ENCODE measurements around the gene FUT8.
"Not testable (repeated sequence)": the region's sequence is repeated elsewhere in the genome, so short reads cannot be mapped to it uniquely, and the experiment has no call there.

Gene FUT8

GRCh38 chr14:65686761-65687160, 274.2 kb downstream of the FUT8 start:
- Histone ChIP-seq H3K36me3 (ENCODE audit: control insufficient read depth, insufficient read depth, low read length, severe bottlenecking) (no peaks in the 10 kb centered on the region), H3K9ac (ENCODE audit: low read length) (no peak overlapping the region), H3K27me3 (replicated peaks; ENCODE audit: control insufficient read depth, insufficient read depth, low read length) (no peaks in the 10 kb centered on the region), H3K4me3 (ENCODE audit: low read length) (no peak overlapping the region), H3K4me1 (ENCODE audit: control insufficient read depth, insufficient read depth, low read length) (no peaks in the 10 kb centered on the region), H3K9me3 (ENCODE audit: control insufficient read depth, low read length) (peaks cover 3% of the 10 kb centered on the region)
- DNase-seq (ENCODE audit: low read depth), result no peak

GRCh38 chr14:65689070-65689469, 276.5 kb downstream of the FUT8 start:
- H3K36me3 ChIP-seq (ENCODE audit: control insufficient read depth, insufficient read depth, low read length, severe bottlenecking), result no peaks in the 10 kb centered on the region
- no peak for DNase-seq (ENCODE audit: low read depth)
- H3K27me3 ChIP-seq (replicated peaks; ENCODE audit: control insufficient read depth, insufficient read depth, low read length), result no peaks in the 10 kb centered on the region
- no peak overlapping the region for H3K9ac ChIP-seq (ENCODE audit: low read length)
- H3K4me1 ChIP-seq (ENCODE audit: control insufficient read depth, insufficient read depth, low read length), result no peaks in the 10 kb centered on the region
- no peak overlapping the region for H3K4me3 ChIP-seq (ENCODE audit: low read length)
- peaks cover 3% of the 10 kb centered on the region for H3K9me3 ChIP-seq (ENCODE audit: control insufficient read depth, low read length)

DNA sequence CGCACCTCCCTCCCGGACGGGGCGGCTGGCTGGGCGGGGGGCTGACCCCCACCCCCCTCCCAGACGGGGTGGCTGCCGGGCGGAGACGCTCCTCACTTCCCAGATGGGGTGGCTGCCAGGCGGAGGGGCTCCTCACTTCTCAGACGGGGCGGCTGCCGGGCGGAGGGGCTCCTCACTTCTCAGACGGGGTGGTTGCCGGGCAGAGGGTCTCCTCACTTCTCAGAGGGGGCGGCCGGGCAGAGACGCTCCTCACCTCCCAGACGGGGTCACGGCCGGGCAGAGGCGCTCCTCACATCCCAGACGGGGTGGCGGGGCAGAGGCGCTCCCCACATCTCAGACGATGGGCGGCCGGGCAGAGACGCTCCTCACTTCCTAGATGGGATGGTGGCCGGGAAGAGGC, 280.0 kb downstream of the FUT8 start:
- not testable (repeated sequence) for H3K9me3 ChIP-seq (ENCODE audit: control insufficient read depth, low read length); H3K4me3 ChIP-seq (ENCODE audit: low read length); H3K27me3 ChIP-seq (replicated peaks; ENCODE audit: control insufficient read depth, insufficient read depth, low read length)

GRCh38 chr14:65696801-65697200, 284.3 kb downstream of the FUT8 start:
- Histone ChIP-seq H3K4me1 (ENCODE audit: control insufficient read depth, insufficient read depth, low read length) (peaks cover 8% of the 10 kb centered on the region), H3K36me3 (ENCODE audit: control insufficient read depth, insufficient read depth, low read length, severe bottlenecking) (no peaks in the 10 kb centered on the region), H3K9ac (ENCODE audit: low read length) (no peak overlapping the region), H3K9me3 (ENCODE audit: control insufficient read depth, low read length) (no peaks in the 10 kb centered on the region), H3K27me3 (replicated peaks; ENCODE audit: control insufficient read depth, insufficient read depth, low read length) (no peaks in the 10 kb centered on the region), H3K4me3 (ENCODE audit: low read length) (no peak overlapping the region)
- peak; percentile 0 for DNase-seq (ENCODE audit: low read depth)

More for the DNA sequence above, 280.0 kb downstream of the FUT8 start:
- DNase-seq (ENCODE audit: low read depth); H3K4me1 ChIP-seq (ENCODE audit: control insufficient read depth, insufficient read depth, low read length); H3K36me3 ChIP-seq (ENCODE audit: control insufficient read depth, insufficient read depth, low read length, severe bottlenecking); H3K9ac ChIP-seq (ENCODE audit: low read length): not testable (repeated sequence)

DNA sequence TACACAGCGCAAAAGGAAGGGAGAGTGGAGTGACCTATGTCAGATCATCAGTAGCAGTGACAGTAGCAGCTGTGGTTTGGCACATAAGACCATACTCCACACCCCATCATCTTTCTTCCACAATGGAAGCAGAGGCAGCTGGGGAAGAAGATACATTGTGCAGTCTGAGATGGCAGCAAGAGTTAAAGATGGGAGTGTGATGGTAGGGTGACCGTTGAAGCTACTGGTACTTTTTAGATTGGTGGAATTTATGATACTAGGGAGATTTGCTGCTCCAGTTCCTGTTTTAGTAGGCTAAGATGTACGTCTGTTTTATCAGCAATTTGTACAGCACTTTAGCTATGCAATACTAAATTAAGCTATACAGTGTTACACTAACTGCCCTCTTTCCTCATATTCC, 291.0 kb downstream of the FUT8 start:
- Histone ChIP-seq H3K4me3 (ENCODE audit: low read length) (no peak overlapping the region), H3K9ac (ENCODE audit: low read length) (no peak overlapping the region), H3K27me3 (replicated peaks; ENCODE audit: control insufficient read depth, insufficient read depth, low read length) (no peaks in the 10 kb centered on the region), H3K9me3 (ENCODE audit: control insufficient read depth, low read length) (no peaks in the 10 kb centered on the region), H3K4me1 (ENCODE audit: control insufficient read depth, insufficient read depth, low read length) (peaks cover 19% of the 10 kb centered on the region), H3K36me3 (ENCODE audit: control insufficient read depth, insufficient read depth, low read length, severe bottlenecking) (no peaks in the 10 kb centered on the region)
- DNase-seq (ENCODE audit: low read depth), result no peak

- Histone ChIP-seq H3K36me3 (ENCODE audit: control insufficient read depth, insufficient read depth, low read length, severe bottlenecking) (no peaks in the 10 kb centered on the region), H3K9ac (ENCODE audit: low read length) (no peak overlapping the region), H3K4me3 (ENCODE audit: low read length) (no peak overlapping the region), H3K4me1 (ENCODE audit: control insufficient read depth, insufficient read depth, low read length) (peaks cover 19% of the 10 kb centered on the region), H3K9me3 (ENCODE audit: control insufficient read depth, low read length) (no peaks in the 10 kb centered on the region), H3K27me3 (replicated peaks; ENCODE audit: control insufficient read depth, insufficient read depth, low read length) (no peaks in the 10 kb centered on the region)
- peak; percentile 48 for DNase-seq (ENCODE audit: low read depth)
Observed at GRCh38 chr14:65703996-65704395, 291.5 kb downstream of the FUT8 start.

- peak; percentile 12 for DNase-seq (ENCODE audit: low read depth)
- peaks cover 20% of the 10 kb centered on the region for H3K4me1 ChIP-seq (ENCODE audit: control insufficient read depth, insufficient read depth, low read length)
- H3K36me3 ChIP-seq (ENCODE audit: control insufficient read depth, insufficient read depth, low read length, severe bottlenecking), result no peaks in the 10 kb centered on the region
- no peaks in the 10 kb centered on the region for H3K27me3 ChIP-seq (replicated peaks; ENCODE audit: control insufficient read depth, insufficient read depth, low read length)
- H3K4me3 ChIP-seq (ENCODE audit: low read length), result no peak overlapping the region
- no peaks in the 10 kb centered on the region for H3K9me3 ChIP-seq (ENCODE audit: control insufficient read depth, low read length)
- no peak overlapping the region for H3K9ac ChIP-seq (ENCODE audit: low read length)
Observed at GRCh38 chr14:65704437-65704836, 291.9 kb downstream of the FUT8 start.

DNA sequence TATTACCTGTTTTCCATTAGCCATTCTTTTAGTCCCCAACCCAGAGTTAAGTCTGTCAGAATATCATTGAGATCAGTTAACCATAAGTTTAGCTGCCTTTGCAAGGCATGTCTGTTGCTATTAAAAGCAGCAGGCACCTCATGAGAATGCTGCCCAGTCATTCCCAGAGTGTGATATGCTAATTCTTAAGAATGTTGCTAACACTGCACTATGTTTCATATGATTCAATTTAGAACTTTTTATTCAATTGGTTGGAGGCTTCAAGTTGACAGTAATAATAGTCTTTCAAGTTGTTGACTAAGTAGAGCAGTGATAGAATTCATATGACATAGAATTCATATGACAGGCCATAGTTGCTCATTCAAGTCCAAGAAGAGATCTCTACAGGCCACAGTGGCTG, 292.3 kb downstream of the FUT8 start:
- H3K36me3 ChIP-seq (ENCODE audit: control insufficient read depth, insufficient read depth, low read length, severe bottlenecking), result no peaks in the 10 kb centered on the region
- H3K4me3 ChIP-seq (ENCODE audit: low read length), result no peak overlapping the region
- H3K9me3 ChIP-seq (ENCODE audit: control insufficient read depth, low read length), result no peaks in the 10 kb centered on the region
- peak; percentile 1 for DNase-seq (ENCODE audit: low read depth)
- no peaks in the 10 kb centered on the region for H3K27me3 ChIP-seq (replicated peaks; ENCODE audit: control insufficient read depth, insufficient read depth, low read length)
- H3K9ac ChIP-seq (ENCODE audit: low read length), result no peak overlapping the region
- peaks cover 22% of the 10 kb centered on the region for H3K4me1 ChIP-seq (ENCODE audit: control insufficient read depth, insufficient read depth, low read length)

DNA sequence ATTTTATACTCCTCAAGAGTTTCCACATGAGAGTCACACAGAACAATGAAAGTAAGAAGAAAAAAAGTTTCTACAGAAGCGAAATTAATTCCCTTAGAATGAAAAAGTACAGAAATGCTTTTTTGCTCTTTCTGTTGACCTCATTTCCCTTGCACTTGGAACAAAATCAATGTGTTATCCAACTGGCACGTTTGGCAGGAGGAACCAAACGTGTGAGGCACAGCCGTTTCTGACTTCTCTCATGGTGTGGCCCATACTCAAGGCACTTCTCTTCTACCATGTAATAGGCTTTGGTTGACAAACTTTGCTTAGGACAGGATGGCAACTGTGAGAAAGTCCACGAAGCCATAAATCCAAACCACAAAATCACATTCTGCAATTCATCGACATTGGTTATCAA, 297.0 kb downstream of the FUT8 start:
- DNase-seq (ENCODE audit: low read depth), result no peak
- no peaks in the 10 kb centered on the region for H3K27me3 ChIP-seq (replicated peaks; ENCODE audit: control insufficient read depth, insufficient read depth, low read length)
- H3K36me3 ChIP-seq (ENCODE audit: control insufficient read depth, insufficient read depth, low read length, severe bottlenecking), result no peaks in the 10 kb centered on the region
- H3K4me1 ChIP-seq (ENCODE audit: control insufficient read depth, insufficient read depth, low read length), result peaks cover 12% of the 10 kb centered on the region
- H3K9me3 ChIP-seq (ENCODE audit: control insufficient read depth, low read length), result no peaks in the 10 kb centered on the region
- no peak overlapping the region for H3K4me3 ChIP-seq (ENCODE audit: low read length)
- H3K9ac ChIP-seq (ENCODE audit: low read length), result no peak overlapping the region

DNA sequence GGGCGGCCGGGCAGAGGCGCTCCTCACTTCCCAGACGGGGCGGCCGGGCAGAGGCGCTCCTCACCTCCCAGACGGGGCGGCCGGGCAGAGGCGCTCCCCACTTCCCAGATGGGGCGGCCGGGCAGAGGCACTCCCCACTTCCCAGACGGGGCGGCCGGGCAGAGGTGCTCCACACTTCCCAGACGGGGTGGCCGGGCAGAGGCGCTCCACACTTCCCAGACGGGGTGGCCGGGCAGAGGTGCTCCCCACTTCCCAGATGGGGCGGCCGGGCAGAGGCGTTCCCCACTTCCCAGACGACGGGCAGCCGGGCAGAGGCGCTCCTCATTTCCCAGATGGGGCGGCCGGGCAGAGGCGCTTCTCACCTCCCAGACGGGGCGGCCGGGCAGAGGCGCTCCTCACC, 304.3 kb downstream of the FUT8 start:
- not testable (repeated sequence) for DNase-seq (ENCODE audit: low read depth); H3K9ac ChIP-seq (ENCODE audit: low read length); H3K27me3 ChIP-seq (replicated peaks; ENCODE audit: control insufficient read depth, insufficient read depth, low read length); H3K4me3 ChIP-seq (ENCODE audit: low read length); H3K36me3 ChIP-seq (ENCODE audit: control insufficient read depth, insufficient read depth, low read length, severe bottlenecking); H3K4me1 ChIP-seq (ENCODE audit: control insufficient read depth, insufficient read depth, low read length)
- H3K9me3 ChIP-seq (ENCODE audit: control insufficient read depth, low read length), result peaks cover 16% of the 10 kb centered on the region

DNA sequence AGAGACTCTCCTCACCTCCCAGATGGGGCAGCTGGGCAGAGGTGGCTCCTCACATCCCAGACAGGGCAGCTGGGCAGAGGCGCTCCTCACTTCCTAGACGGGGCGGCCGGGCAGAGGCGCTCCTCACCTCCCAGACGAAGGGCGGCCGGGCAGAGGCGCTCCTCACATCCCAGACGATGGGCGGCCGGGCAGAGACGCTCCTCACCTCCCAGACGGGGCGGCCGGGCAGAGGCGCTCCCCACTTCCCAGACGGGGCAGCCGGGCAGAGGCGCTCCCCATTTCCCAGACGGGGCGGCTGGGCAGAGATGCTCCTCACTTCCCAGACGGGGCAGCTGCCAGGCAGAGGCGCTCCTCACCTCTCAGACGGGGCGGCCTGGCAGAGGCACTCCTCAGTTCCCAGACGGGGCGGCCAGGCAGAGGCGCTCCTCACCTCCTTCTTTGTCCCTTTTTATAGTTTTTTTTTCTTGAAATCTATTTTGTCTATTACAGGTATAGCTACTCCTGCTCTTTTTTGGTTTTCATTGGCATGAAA, 304.9 kb downstream of the FUT8 start:
- DNase-seq (ENCODE audit: low read depth); H3K36me3 ChIP-seq (ENCODE audit: control insufficient read depth, insufficient read depth, low read length, severe bottlenecking); H3K9ac ChIP-seq (ENCODE audit: low read length); H3K4me1 ChIP-seq (ENCODE audit: control insufficient read depth, insufficient read depth, low read length); H3K27me3 ChIP-seq (replicated peaks; ENCODE audit: control insufficient read depth, insufficient read depth, low read length); H3K4me3 ChIP-seq (ENCODE audit: low read length): not testable (repeated sequence)
- peaks cover 16% of the 10 kb centered on the region for H3K9me3 ChIP-seq (ENCODE audit: control insufficient read depth, low read length)

- no peak for DNase-seq (ENCODE audit: low read depth)
- Histone ChIP-seq H3K9ac (ENCODE audit: low read length) (no peak overlapping the region), H3K36me3 (ENCODE audit: control insufficient read depth, insufficient read depth, low read length, severe bottlenecking) (no peaks in the 10 kb centered on the region), H3K27me3 (replicated peaks; ENCODE audit: control insufficient read depth, insufficient read depth, low read length) (no peaks in the 10 kb centered on the region), H3K4me3 (ENCODE audit: low read length) (no peak overlapping the region), H3K9me3 (ENCODE audit: control insufficient read depth, low read length) (peaks cover 16% of the 10 kb centered on the region), H3K4me1 (ENCODE audit: control insufficient read depth, insufficient read depth, low read length) (no peaks in the 10 kb centered on the region)
Observed at GRCh38 chr14:65718629-65719028, 306.1 kb downstream of the FUT8 start.

Data from adipocyte (in vitro differentiated cells).